HG02870 (cell line): ENCODE results near the gene POU2F1.
A peak's percentile ranks its signal among the peaks of the same experiment; 100 is the strongest.

Source experiments
- ATAC-seq: cut with Tn5 transposase; IDR thresholded peaks from one replicate; pipeline ENCODE4 v1.9.1; 2021; ENCODE audit warnings: mild to moderate bottlenecking, moderate library complexity; ENCODE audit not compliant: unreplicated experiment

Gene POU2F1

GRCh38 chr1:167220537-167221125, at the start of gene POU2F1:
TSS of gene POU2F1 (plus strand) at chr1:167220886. CDS start at chr1:167220898, 12 bp downstream.
- ATAC-seq = peak; percentile 47

DNA sequence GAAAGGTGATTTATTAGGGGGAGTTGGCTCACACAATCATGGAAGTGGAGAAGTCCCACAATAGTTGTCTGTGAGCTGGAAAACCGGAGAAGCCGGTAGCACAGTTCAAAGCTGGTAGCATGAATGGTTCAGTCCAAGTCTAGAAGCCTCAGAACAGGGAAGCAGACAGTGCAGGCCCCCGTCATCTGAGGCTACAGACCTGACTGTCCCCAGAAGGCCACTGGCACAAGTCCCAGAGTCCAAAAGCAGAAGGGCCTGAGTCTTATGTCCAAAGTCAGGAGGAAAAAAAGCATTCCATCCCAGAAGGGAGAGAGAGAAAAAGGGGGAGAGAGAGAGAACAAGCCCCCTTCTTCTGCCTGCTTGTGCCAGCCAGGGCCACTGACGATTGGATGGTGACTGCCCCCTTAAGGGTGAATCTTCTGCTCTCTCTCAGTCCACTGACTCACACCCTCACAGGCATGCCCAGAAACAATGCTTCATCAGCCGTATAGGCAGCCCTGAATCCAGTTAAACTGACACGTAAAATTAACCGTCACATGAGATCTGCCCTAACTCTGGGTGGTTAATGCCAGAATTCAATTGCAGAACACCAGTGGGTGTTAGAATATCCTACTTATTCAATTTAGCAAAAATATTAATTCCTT, 49.3 kb upstream of the POU2F1 start:
- ATAC-seq = no peak

DNA sequence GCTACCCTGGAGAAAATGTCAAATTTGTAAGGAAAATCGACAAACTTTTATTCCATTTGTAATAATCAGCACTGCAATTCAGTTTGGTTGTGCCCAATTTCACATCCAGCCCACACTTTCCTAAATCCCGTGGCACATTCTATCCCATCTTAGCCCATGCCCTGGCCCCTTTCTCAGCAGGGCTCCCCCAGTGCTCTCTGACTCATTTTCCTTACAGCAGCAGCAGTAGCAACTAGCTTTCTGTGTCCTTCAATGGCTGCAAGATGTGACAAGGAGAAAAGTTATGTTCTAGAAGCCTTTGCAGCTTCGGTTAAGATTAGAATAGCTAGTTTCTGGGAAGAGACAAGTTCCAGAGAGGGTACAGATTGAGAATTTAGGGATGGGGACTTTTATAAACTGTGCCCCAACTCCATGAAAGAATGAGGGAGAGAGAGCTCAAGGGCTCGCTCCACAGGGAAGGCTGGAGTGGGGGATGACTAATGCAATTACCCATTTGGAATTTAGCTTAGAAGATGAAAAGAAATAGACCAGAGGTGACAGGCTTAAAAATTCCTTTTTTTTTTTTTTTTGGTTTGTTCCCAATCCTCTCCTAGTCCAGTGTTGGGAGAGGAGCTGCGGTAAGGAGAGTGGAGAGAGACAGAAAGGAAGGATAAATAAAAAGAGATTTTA, 47.0 kb upstream of the POU2F1 start:
- ATAC-seq = no peak

DNA sequence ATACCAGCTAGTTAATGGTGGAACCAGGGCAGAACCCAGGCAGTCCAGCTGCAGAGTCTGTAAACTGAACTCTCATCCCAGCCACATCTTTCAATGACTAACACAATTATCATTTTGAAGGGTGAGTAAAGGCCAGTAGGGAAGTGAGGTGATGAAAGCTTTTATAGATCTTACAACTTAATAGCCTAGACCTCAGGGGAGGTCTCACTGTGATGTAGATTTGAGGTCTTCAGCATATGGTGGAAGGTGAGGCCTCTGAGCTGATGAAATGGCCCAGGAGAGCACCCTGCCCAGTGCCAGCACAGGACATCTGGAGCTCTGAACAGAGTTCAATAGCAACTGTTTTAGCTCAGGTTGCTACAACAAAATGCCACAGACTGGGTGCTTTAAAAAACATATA, 44.8 kb upstream of the POU2F1 start:
- no peak for ATAC-seq

DNA sequence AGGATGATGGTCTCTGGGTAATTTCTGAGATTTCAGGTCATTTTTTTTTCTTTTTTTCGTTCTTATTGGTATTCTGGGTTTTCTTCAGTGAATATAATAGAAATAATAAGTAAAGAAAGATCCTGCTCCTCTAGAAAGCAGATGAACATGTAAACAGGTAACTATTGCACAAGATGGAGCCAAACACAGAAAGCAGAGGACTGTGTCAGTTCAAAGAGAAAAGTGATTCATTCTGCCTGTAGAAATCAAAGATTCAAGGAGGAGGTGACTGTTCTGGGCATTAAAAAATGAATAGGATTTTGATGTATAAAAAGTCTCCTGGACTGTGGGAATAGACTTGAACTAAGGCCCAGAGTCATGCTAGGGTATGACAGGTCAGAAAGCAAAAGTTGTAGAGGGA, 41.9 kb upstream of the POU2F1 start:
- no peak for ATAC-seq

DNA sequence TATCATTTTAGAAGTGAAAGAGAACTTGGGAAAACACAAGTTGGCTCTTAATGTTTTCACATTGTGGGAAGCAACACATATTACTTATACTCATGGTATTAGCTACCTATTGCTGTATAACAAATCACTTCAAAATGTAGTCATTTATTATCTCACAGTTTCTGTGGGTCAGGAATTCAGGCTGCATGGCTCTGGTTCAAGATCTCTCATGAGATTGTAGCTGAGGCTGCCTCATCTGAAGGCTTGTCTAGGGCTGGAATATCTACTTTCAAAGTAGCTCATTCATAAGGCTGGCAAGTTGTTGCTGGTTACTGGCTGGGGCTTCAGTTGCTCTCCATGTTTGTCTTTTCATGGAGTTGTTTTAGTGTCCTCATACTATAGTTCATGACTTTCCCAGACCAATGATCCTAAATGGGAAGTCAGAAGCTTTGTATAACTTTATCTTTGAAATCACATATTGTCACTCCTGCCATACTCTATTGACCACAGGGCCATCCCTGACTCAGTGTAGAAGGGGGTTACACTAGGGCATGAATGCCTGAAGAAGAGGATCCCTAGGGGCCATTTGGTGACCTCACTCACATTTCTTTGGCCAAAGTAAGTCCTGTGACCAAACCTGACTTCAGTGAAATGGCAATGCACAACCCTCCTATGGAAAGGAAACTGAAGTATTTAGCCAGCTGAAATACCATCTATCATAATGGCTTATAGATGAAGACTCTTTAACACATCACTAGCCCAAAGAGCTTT, 37.9 kb upstream of the POU2F1 start:
- ATAC-seq = no peak

DNA sequence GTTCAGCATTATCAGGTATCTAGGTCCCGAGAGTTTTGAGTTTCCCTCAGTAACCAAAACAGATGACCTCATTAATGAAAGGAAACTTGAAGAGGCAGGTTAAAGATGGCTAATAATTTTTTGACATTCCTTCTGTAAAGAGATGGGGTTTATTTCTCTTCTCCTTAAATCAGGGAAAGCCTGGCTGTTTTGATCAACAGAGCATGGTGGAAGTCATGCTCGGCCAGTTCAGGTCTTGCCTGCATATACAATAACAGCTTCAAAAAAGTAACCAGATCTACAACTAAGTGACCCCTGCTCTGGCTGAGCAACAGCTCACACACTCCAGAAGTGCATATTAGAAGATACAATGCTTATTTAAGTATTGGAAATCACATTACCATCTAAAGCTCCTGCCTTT, 36.6 kb upstream of the POU2F1 start:
- ATAC-seq = no peak

DNA sequence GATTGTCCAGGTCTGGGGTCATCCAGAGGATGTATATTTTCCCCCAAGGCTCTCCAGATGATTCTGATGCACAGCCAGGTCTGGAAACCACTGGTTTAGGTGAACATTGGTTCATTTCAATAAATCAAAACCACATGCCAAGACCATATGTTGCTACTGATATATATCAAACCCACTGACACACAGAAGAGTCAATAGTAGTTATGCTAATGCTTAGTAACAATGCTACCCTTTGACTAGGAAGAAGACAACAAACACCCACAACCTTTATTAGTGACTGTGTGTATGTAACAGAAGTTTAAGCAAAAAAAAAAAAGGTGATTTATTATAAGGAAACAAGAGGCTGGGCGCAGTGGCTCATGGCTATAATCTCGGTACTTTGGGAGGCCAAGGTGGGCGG, 35.6 kb upstream of the POU2F1 start:
- ATAC-seq = no peak

- ATAC-seq = no peak
Observed at GRCh38 chr1:167185974-167186657, 34.6 kb upstream of the POU2F1 start.

DNA sequence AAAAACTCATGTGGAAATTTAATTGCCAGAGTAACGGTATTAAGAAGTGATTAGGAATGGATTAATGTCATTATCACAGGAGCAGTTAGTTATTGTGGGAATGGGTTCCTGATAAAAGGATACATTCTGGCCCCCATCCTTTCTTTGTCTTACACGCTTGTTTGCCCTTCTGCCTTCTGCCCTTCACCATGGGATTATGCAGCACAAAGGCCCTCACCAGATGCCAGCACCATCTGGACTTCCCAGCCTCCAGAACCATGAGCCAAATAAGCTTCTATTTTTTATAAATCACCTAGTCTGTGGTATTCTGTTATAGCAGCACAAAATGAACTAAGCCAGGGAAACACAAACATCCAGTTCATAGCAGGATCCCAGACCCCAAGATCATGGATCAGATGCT, 33.9 kb upstream of the POU2F1 start:
- no peak for ATAC-seq

- no peak for ATAC-seq
Observed at GRCh38 chr1:167190747-167191237, 29.9 kb upstream of the POU2F1 start.

DNA sequence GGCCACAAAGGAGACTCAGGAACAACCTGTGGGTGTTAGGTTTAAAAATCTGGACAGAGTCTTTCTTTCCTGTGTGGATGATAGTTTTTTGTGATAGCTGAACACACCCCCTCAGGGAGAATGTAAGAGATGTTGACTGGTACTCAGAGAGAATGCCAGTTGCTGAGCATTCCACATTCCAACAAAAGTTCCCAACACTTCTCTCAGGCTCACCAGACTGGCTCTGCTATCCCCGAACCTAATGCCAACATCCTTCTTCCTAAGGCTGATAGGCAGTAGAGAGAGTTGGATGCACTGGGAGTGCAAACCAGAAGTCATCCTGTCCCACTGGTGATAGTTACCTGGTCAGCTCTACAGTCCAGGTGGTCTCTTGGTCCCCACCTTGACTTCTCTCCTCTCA, 28.7 kb upstream of the POU2F1 start:
- ATAC-seq = no peak

DNA sequence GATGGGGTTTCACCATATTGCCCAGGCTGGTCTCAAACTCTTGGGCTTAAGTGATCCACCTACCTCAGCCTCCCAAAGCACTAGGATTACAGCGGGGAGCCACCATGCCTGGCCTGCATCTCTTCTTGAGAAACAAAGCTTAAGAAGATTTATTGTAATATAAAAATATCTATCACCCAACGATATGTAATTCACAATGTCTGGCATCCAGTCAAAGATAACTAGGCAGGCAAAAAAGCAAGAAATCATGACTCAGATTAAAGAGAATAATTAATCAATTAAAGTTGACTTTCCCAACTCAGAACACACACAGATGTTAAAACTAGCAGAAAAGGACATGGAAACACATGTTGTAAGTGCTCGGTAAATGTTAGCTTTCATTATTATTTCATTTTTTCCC, 26.5 kb upstream of the POU2F1 start:
- ATAC-seq = no peak

DNA sequence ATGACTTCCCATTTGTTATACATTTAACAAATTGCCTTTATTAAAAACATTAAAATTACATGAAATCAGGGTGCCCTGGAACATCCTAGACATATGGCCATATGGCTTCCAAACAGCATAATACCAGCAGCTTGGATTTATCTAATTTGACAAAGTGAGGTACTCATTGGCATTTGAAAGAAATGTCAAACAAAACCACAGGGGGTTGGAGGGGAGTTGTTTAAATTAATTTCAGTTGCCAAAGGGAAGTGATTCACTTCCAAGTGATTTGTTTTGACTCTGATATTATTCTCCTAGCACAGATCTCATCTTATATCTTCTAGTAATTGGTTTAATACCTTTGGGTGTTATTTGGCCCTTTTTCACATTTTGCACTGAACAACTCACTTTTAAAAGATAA, 24.5 kb upstream of the POU2F1 start:
- no peak for ATAC-seq

DNA sequence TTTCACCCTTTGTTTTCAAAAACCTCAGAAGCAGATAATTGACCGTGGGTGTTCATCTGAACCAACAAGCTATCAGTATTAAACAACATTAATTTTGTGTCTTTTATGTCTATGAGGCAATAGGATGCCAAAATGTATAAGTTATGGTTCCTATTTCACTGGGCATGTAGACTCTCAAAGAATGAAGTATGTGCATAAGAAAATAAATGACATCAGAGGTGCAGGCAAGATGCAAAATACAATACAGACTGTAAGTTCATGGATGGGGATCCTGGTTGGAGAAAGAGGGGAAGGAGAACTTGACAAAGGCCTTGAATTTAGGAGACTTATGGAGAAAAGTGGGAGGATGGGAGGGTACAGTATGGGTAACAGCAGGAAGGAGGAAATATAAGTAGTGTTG, 23.4 kb upstream of the POU2F1 start:
- no peak for ATAC-seq

GRCh38 chr1:167197692-167198091, 23.0 kb upstream of the POU2F1 start:
- no peak for ATAC-seq

DNA sequence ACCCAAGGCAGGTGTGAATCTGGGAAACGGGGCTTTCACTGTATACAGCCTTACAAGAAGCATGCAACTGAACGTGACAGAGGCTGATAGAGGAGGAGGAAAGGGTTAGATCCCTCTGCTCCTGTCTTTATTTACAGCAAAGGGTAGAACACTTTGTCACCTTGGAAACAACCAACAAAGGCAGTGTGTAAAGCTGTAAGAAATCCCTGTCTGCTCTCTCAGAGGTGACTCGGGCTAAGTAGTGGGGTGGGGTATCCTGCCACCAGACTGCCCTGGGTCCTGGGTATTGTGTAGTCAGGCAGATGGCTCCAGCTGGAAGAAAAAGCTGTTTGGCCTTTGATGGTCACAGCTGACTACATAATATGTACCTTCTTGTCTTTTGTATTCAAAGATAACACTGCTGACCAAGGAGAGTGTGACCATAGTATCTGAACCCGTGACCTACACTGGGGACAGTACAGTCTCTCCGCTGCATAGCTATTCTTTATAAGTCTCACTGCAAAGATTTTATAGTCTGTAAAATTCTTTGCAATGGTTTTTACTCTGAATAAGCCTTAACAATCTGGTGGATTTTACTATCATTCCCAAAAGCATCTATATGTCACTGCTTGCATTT, 22.1 kb upstream of the POU2F1 start:
- ATAC-seq = no peak

DNA sequence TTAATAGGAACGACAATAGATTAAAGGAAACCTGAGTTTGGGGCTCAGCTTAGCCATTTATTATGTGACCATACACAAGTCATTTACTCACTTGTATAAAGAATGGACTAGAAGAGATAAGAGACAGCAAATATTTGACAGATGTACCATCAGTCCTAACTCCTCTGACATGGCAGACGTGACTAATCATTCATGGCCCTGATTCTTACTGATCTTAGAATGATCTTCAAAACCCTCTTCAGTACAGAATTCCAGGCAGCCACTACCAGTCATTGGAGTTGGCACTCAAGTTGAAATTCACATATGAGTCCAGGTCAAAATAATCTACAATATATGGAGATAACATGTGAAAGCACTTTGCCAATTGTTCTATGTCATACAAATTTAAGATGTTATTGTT, 21.0 kb upstream of the POU2F1 start:
- no peak for ATAC-seq

DNA sequence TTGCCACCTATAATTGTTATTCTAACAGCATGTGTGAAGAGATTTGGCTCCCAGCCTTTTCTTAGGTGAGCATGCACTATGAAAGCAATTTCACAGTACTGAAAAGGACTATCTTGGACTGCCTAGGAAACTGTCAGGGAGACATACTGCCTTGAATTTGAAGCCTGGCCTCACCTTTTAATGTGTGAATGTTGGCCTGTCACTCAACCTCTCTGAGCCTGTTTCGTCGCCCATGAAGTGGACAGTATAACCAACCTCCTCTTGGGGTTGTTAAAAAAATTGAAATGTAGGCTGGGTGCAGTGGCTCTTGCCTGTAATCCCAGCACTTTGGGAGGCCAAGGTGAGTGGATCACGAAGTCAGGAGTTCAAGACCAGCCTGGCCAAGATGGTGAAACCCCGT, 20.4 kb upstream of the POU2F1 start:
- ATAC-seq = no peak

- ATAC-seq = no peak
Observed at GRCh38 chr1:167200749-167201148, 19.9 kb upstream of the POU2F1 start.

GRCh38 chr1:167202049-167202448, 18.6 kb upstream of the POU2F1 start:
- ATAC-seq = no peak
